ENCODE data around the gene SLC16A13. TPM values are rescaled to one million over a fixed set of nuclear protein-coding genes. Genes with fewer than 3 reads are reported as not detected.

SLC16A13 gene
- total and polyA plus RNA-seq, 2 of the 8 experiments (the other 6 are each of a cell fraction or from before 2014, with no cell fraction given) = 5.4 to 5.8 TPM

GRCh38 chr17:7074931-7075330 lies 39.1 kb downstream of the SLC16A13 start:
- Histone ChIP-seq H4K20me1 (replicated peaks in 1 of 2; ENCODE audit: control insufficient read depth in 1 of 2, insufficient read depth in 2 of 2, low read length in 2 of 2) (no peaks in the 10 kb centered on the region), H3K4me2 (ENCODE audit: insufficient read depth in 1 of 2, low read depth in 2 of 2, low read length in 2 of 2) (no peak overlapping the region), H2BK12ac (ENCODE audit: low read depth, low read length) (no peak overlapping the region), H3K36me3 (ENCODE audit: control insufficient read depth in 2 of 4, insufficient read depth in 4 of 4, low read length in 3 of 4) (no peaks in the 10 kb centered on the region), H3K23ac (ENCODE audit: insufficient read length) (no peak overlapping the region), H3K9ac (replicated peaks in 1 of 4; ENCODE audit: extremely low read depth in 1 of 4, low read depth in 3 of 4, low read length in 3 of 4) (no peak overlapping the region), H3K4ac (replicated peaks; ENCODE audit: insufficient read length, low read depth, low read length) (no peak overlapping the region), H2BK120ac (replicated peaks; ENCODE audit: low read depth, low read length) (no peak overlapping the region), H3K79me1 (ENCODE audit: low read depth, low read length) (no peaks in the 10 kb centered on the region), H3K23me2 (ENCODE audit: low read depth, low read length) (no peaks in the 10 kb centered on the region), H3K9me3 (ENCODE audit: insufficient read depth in 2 of 2, low read depth in 1 of 2, low read length in 1 of 2) (no peaks in the 10 kb centered on the region), H3K56ac (replicated peaks; ENCODE audit: insufficient read length, low read depth, low read length) (no peak overlapping the region), H2BK5ac (ENCODE audit: low read depth, low read length) (no peak overlapping the region), H3K27me3 (replicated peaks in 1 of 4; ENCODE audit: control insufficient read depth in 3 of 4, extremely low read depth in 1 of 4, insufficient read depth in 3 of 4, low read length in 3 of 4) (no peaks in the 10 kb centered on the region), H2AFZ (ENCODE audit: low read length) (no peak overlapping the region), H4K5ac (ENCODE audit: insufficient read length, low read depth, low read length) (no peak overlapping the region), H2BK15ac (ENCODE audit: low read length) (no peak overlapping the region), H3K79me2 (ENCODE audit: control insufficient read depth in 1 of 2, insufficient read depth in 2 of 2, low read length in 2 of 2) (no peaks in the 10 kb centered on the region), H2AK5ac (ENCODE audit: low read depth, low read length) (no peak overlapping the region), H4K8ac (ENCODE audit: extremely low read depth, insufficient read depth, low read length) (no peak overlapping the region), H3K4me1 (replicated peaks in 1 of 4; ENCODE audit: control insufficient read depth in 3 of 4, insufficient read depth in 4 of 4, low read length in 3 of 4) (no peaks in the 10 kb centered on the region), H3K4me3 (ENCODE audit: extremely low read depth in 1 of 4, insufficient read depth in 2 of 4, low read depth in 3 of 4, low read length in 4 of 4) (no peak overlapping the region), H3K18ac (ENCODE audit: extremely low read depth, low read length) (no peak overlapping the region), H4K91ac (replicated peaks; ENCODE audit: insufficient read length, low read length) (no peak overlapping the region), H2BK20ac (ENCODE audit: low read length) (no peak overlapping the region), H3K14ac (ENCODE audit: insufficient read length) (no peak overlapping the region), H3K27ac (ENCODE audit: low read depth, low read length) (no peak overlapping the region)
- WGBS, 2 experiments (ENCODE audit: extremely low coverage in 1 of 2, insufficient coverage in 1 of 2, insufficient read length in 1 of 2, insufficient replicate concordance in 2 of 2, low coverage in 1 of 2, low lambda C conversion rate in 2 of 2, missing lambda C conversion rate in 1 of 2) = 90% methylated on average over 14 of the region's 14 CpGs; no CpG with 5 or more reads in 1 of the 2 experiments
- CTCF ChIA-PET (ENCODE audit: partially characterized antibody) = interaction anchor here (0.9 to 2.5 kb wide), 7 partner anchors 23 to 113 kb away, joined by 3 to 10 read pairs (median 3); no protein-coding TSS in a partner anchor
- FAIRE-seq (no peak), DNase-seq (ENCODE audit: low read depth in 1 of 2, low spot score in 2 of 2) (no peak)
- POLR2A ChIA-PET (ENCODE audit: partially characterized antibody) = no interaction called here
- TF ChIP-seq MAFK (IDR thresholded peaks at IDR 0.05; ENCODE audit: low read depth, low read length) = no peak
- no peak for TF ChIP-seq TAF1 (IDR thresholded peaks at IDR 0.05; ENCODE audit: low read depth, low read length)
- TF ChIP-seq RBBP5 (IDR thresholded peaks at IDR 0.05; ENCODE audit: borderline replicate concordance, low read depth, low read length) = no peak

Measured in H1 (cell line).